Keratinocyte (primary cell): Measurements from ENCODE around the gene PCDHGC4.

Experiments used
- EZH2 ChIP-seq: IDR thresholded peaks from one replicate; pipeline ENCODE4 v1.6.1; 2012; ENCODE audit warnings: inconsistent platforms, mild to moderate bottlenecking, low read length, moderate library complexity
- TF ChIP-seq, protein P1 (sequence below), 3 experiments: IDR thresholded peaks in 1 of 3; conservative IDR thresholded peaks in 1 of 3; optimal IDR thresholded peaks in 1 of 3; 2 replicates in 2 of 3; 3 replicates in 1 of 3; pipeline versions ENCODE3 to v1.5.1; 2011; ENCODE audit warnings: low read length in 3 of 3, mild to moderate bottlenecking in 3 of 3, moderate library complexity in 2 of 3, control low read depth in 1 of 3, inconsistent platforms in 1 of 3; ENCODE audit not compliant: insufficient read depth in 2 of 3; ENCODE audit errors: extremely low read depth in 1 of 3

DNA sequence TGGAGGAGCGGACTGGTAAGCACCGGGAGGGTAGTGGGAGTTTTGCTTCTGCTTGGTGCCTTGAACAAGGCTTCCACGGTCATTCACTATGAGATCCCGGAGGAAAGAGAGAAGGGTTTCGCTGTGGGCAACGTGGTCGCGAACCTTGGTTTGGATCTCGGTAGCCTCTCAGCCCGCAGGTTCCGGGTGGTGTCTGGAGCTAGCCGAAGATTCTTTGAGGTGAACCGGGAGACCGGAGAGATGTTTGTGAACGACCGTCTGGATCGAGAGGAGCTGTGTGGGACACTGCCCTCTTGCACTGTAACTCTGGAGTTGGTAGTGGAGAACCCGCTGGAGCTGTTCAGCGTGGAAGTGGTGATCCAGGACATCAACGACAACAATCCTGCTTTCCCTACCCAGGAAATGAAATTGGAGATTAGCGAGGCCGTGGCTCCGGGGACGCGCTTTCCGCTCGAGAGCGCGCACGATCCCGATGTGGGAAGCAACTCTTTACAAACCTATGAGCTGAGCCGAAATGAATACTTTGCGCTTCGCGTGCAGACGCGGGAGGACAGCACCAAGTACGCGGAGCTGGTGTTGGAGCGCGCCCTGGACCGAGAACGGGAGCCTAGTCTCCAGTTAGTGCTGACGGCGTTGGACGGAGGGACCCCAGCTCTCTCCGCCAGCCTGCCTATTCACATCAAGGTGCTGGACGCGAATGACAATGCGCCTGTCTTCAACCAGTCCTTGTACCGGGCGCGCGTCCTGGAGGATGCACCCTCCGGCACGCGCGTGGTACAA is 8.5 kb upstream of the PCDHGC4 start:
- TF ChIP-seq, protein P1, sequence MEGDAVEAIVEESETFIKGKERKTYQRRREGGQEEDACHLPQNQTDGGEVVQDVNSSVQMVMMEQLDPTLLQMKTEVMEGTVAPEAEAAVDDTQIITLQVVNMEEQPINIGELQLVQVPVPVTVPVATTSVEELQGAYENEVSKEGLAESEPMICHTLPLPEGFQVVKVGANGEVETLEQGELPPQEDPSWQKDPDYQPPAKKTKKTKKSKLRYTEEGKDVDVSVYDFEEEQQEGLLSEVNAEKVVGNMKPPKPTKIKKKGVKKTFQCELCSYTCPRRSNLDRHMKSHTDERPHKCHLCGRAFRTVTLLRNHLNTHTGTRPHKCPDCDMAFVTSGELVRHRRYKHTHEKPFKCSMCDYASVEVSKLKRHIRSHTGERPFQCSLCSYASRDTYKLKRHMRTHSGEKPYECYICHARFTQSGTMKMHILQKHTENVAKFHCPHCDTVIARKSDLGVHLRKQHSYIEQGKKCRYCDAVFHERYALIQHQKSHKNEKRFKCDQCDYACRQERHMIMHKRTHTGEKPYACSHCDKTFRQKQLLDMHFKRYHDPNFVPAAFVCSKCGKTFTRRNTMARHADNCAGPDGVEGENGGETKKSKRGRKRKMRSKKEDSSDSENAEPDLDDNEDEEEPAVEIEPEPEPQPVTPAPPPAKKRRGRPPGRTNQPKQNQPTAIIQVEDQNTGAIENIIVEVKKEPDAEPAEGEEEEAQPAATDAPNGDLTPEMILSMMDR (optimal IDR thresholded peaks at IDR 0.05 in 1 of 3, IDR thresholded peaks at IDR 0.05 in 1 of 3, conservative IDR thresholded peaks at IDR 0.05 in 1 of 3; ENCODE audit: extremely low read depth in 1 of 3, insufficient read depth in 2 of 3, low read length in 3 of 3): no peak
- TF ChIP-seq EZH2: no peak
